Activated gamma-delta T cell treated with Interleukin-2 at 50 U/mL for 16 hours (primary cell): ENCODE results near the gene RHBDF1.

ENCODE experiments used
- DNase-seq: peaks from one replicate; pipeline ENCODE4 v3.0.0-alpha.2; 2020

The RHBDF1 gene

GRCh38 chr16:72561-73548 lies at the start of gene RHBDF1:
Gene RHBDF1 (minus strand): TSS chr16:72631. CDS start chr16:65015, 7,616 bp downstream.
- no peak for DNase-seq

GRCh38 chr16:120756-121155 lies 48.3 kb upstream of the RHBDF1 start:
- DNase-seq = no peak

GRCh38 chr16:119835-120491 lies 47.5 kb upstream of the RHBDF1 start:
- DNase-seq = no peak

GRCh38 chr16:119295-119694 lies 46.9 kb upstream of the RHBDF1 start:
- DNase-seq = no peak

GRCh38 chr16:118857-119256 lies 46.4 kb upstream of the RHBDF1 start:
- DNase-seq = no peak

- peak; percentile 67 for DNase-seq
These were observed 45.2 kb upstream of the RHBDF1 start for GRCh38 chr16:117379-118365.

GRCh38 chr16:116015-116414 lies 43.6 kb upstream of the RHBDF1 start:
- DNase-seq = no peak

- DNase-seq = no peak
These were observed 41.9 kb upstream of the RHBDF1 start for GRCh38 chr16:114327-114726.

GRCh38 chr16:112153-112840 lies 39.9 kb upstream of the RHBDF1 start:
- no peak for DNase-seq

- DNase-seq = peak; percentile 52
These were observed 34.3 kb upstream of the RHBDF1 start for GRCh38 chr16:106623-107324.

GRCh38 chr16:105521-105920 lies 33.1 kb upstream of the RHBDF1 start:
- no peak for DNase-seq

GRCh38 chr16:104928-105327 lies 32.5 kb upstream of the RHBDF1 start:
- no peak for DNase-seq

GRCh38 chr16:104355-104754 lies 31.9 kb upstream of the RHBDF1 start:
- no peak for DNase-seq

- no peak for DNase-seq
These were observed 29.8 kb upstream of the RHBDF1 start for GRCh38 chr16:102060-102855.

- DNase-seq = no peak
These were observed 29.2 kb upstream of the RHBDF1 start for GRCh38 chr16:101586-101985.

GRCh38 chr16:100989-101388 lies 28.6 kb upstream of the RHBDF1 start:
- DNase-seq = no peak

GRCh38 chr16:97822-98221 lies 25.4 kb upstream of the RHBDF1 start:
- DNase-seq = no peak

GRCh38 chr16:96935-97381 lies 24.5 kb upstream of the RHBDF1 start:
- peak; percentile 90 for DNase-seq

GRCh38 chr16:94918-95265 lies 22.5 kb upstream of the RHBDF1 start:
- DNase-seq = no peak

GRCh38 chr16:92431-93339 lies 20.3 kb upstream of the RHBDF1 start:
- no peak for DNase-seq
